H9 (cell line): Measurements from ENCODE around the gene EIF2AK2. TPM values are rescaled to one million over a fixed set of nuclear protein-coding genes. Genes with fewer than 3 reads are reported as not detected.

Experiments used
- DNase-seq: peaks from one replicate; pipeline ENCODE4 v3.0.0-alpha.2; 2017
- H2AFZ ChIP-seq: one replicate; pipeline ENCODE4 v1.6.1; 2013; ENCODE audit warnings: mild to moderate bottlenecking, low read length, control low read depth, moderate library complexity
- H2AK5ac ChIP-seq: 2 replicates; pipeline ENCODE4 v1.6.1; 2013; ENCODE audit warnings: low read length, control low read depth, mixed read lengths; ENCODE audit not compliant: insufficient read length
- H2BK120ac ChIP-seq: one replicate; pipeline ENCODE4 v1.6.1; 2013; ENCODE audit warnings: low read depth, mild to moderate bottlenecking, low read length, control low read depth, inconsistent platforms; ENCODE audit not compliant: poor library complexity, severe bottlenecking
- H2BK12ac ChIP-seq: 2 replicates; pipeline ENCODE4 v1.6.1; 2013; ENCODE audit warnings: low read length, control low read depth, mixed read lengths, low read depth; ENCODE audit not compliant: insufficient read length
- H2BK15ac ChIP-seq: 2 replicates; pipeline ENCODE4 v1.6.1; 2013; ENCODE audit warnings: low read depth, low read length, control low read depth
- H2BK20ac ChIP-seq: one replicate; pipeline ENCODE4 v1.6.1; 2013; ENCODE audit warnings: low read depth, mild to moderate bottlenecking, low read length, control low read depth, inconsistent platforms; ENCODE audit not compliant: poor library complexity, severe bottlenecking
- H2BK5ac ChIP-seq: 2 replicates; pipeline ENCODE4 v1.6.1; 2013; ENCODE audit warnings: low read length, control low read depth, mixed read lengths; ENCODE audit not compliant: insufficient read length
- H3K14ac ChIP-seq: 2 replicates; pipeline ENCODE4 v1.6.1; 2013; ENCODE audit warnings: low read length, control low read depth; ENCODE audit not compliant: insufficient read depth
- H3K18ac ChIP-seq: 2 replicates; pipeline ENCODE4 v1.6.1; 2013; ENCODE audit warnings: low read depth, mild to moderate bottlenecking, mixed read lengths, low read length, control low read depth; ENCODE audit not compliant: insufficient read length
- H3K23ac ChIP-seq: 2 replicates; pipeline ENCODE4 v1.6.1; 2013; ENCODE audit warnings: low read length, control low read depth, mixed read lengths, low read depth; ENCODE audit not compliant: insufficient read length
- H3K23me2 ChIP-seq: 2 replicates; pipeline ENCODE4 v1.6.1; 2013; ENCODE audit warnings: low read depth, mild to moderate bottlenecking, mixed read lengths, low read length, control low read depth; ENCODE audit not compliant: insufficient read length, poor library complexity, severe bottlenecking
- H3K27ac ChIP-seq: 2 replicates; pipeline ENCODE4 v1.5.1; 2013; ENCODE audit warnings: low read length, control low read depth, mixed read lengths, low read depth; ENCODE audit not compliant: insufficient read length
- H3K27me3 ChIP-seq: 2 replicates; pipeline ENCODE4 v1.6.1; 2013; ENCODE audit warnings: low read length, control low read depth, inconsistent platforms; ENCODE audit not compliant: insufficient read depth
- H3K4ac ChIP-seq: 2 replicates; pipeline ENCODE4 v1.6.1; 2013; ENCODE audit warnings: low read depth, mild to moderate bottlenecking, control low read depth, inconsistent platforms, low read length, moderate library complexity
- H3K4me1 ChIP-seq: 2 replicates; pipeline ENCODE4 v1.6.1; 2013; ENCODE audit warnings: low read length, control low read depth, inconsistent platforms; ENCODE audit not compliant: insufficient read depth
- H3K4me2 ChIP-seq: 2 replicates; pipeline ENCODE4 v1.6.1; 2013; ENCODE audit warnings: low read length, control low read depth, mixed read lengths; ENCODE audit not compliant: insufficient read length, insufficient read depth
- H3K56ac ChIP-seq: 2 replicates; pipeline ENCODE4 v1.6.1; 2013; ENCODE audit warnings: low read depth, mild to moderate bottlenecking, mixed read lengths, low read length, control low read depth; ENCODE audit not compliant: insufficient read length
- H3K79me1 ChIP-seq: 2 replicates; pipeline ENCODE4 v1.6.1; 2013; ENCODE audit warnings: low read depth, mild to moderate bottlenecking, moderate library complexity, low read length, control low read depth, inconsistent platforms; ENCODE audit not compliant: insufficient read depth, poor library complexity, severe bottlenecking
- H3K79me2 ChIP-seq: 2 replicates; pipeline ENCODE4 v1.6.1; 2013; ENCODE audit warnings: low read length, control low read depth, inconsistent platforms; ENCODE audit not compliant: insufficient read depth
- H3K9ac ChIP-seq: 2 replicates; pipeline ENCODE4 v1.6.1; 2013; ENCODE audit warnings: low read length, control low read depth, mixed read lengths; ENCODE audit not compliant: insufficient read length; ENCODE audit errors: extremely low read depth
- H3K9me3 ChIP-seq: one replicate; pipeline ENCODE4 v1.6.1; 2013; ENCODE audit warnings: low read depth, low read length, inconsistent platforms; ENCODE audit not compliant: control insufficient read depth
- H3T11ph ChIP-seq: one replicate; pipeline ENCODE4 v1.6.1; 2013; ENCODE audit warnings: mild to moderate bottlenecking, low read length, control low read depth, inconsistent platforms
- H4K20me1 ChIP-seq: one replicate; pipeline ENCODE4 v1.6.1; 2013; ENCODE audit not compliant: control insufficient read depth, insufficient read length, insufficient read depth
- H4K5ac ChIP-seq: 2 replicates; pipeline ENCODE4 v1.6.1; 2013; ENCODE audit warnings: low read depth, mild to moderate bottlenecking, mixed read lengths, low read length, control low read depth; ENCODE audit not compliant: insufficient read length
- H4K8ac ChIP-seq: replicated peaks from 2 replicates; pipeline ENCODE4 v1.6.1; 2013; ENCODE audit warnings: low read length, control low read depth, mixed read lengths, low read depth; ENCODE audit not compliant: insufficient read length
- H4K91ac ChIP-seq: 2 replicates; pipeline ENCODE4 v1.6.1; 2013; ENCODE audit warnings: low read depth, mild to moderate bottlenecking, moderate library complexity, mixed read lengths, low read length, control low read depth; ENCODE audit not compliant: insufficient read length
- H3K27ac Mint-ChIP-seq, 3 experiments: 2 replicates in 2 of 3; 3 replicates in 1 of 3; pipeline ENCODE4 v1.8.0; 2020 to 2021; ENCODE audit warnings: mixed read lengths in 3 of 3, mild to moderate bottlenecking in 1 of 3, moderate library complexity in 1 of 3
- H3K27me3 Mint-ChIP-seq: 2 replicates; pipeline ENCODE4 v1.8.0; 2021; ENCODE audit warnings: low read depth, mild to moderate bottlenecking, moderate library complexity, mixed read lengths
- H3K36me3 Mint-ChIP-seq, 3 experiments: 2 replicates in 2 of 3; 3 replicates in 1 of 3; pipeline ENCODE4 v1.8.0; 2020 to 2021; ENCODE audit warnings: low read depth in 3 of 3, mixed read lengths in 3 of 3; ENCODE audit not compliant: insufficient read depth in 1 of 3
- H3K4me1 Mint-ChIP-seq, 2 experiments: 2 replicates each; pipeline ENCODE4 v1.8.0; 2020; ENCODE audit warnings: mixed read lengths in 2 of 2
- H3K4me3 Mint-ChIP-seq, 2 experiments: 2 replicates in 1 of 2; 3 replicates in 1 of 2; pipeline ENCODE4 v1.8.0; 2020 to 2021; ENCODE audit warnings: mild to moderate bottlenecking in 2 of 2, mixed read lengths in 2 of 2, moderate library complexity in 1 of 2
- H3K9me3 Mint-ChIP-seq, 2 experiments: 2 replicates in 1 of 2; 3 replicates in 1 of 2; pipeline ENCODE4 v1.8.0; 2020; ENCODE audit warnings: mild to moderate bottlenecking in 2 of 2, mixed read lengths in 2 of 2, moderate library complexity in 1 of 2
- CTCF ChIP-seq: fragments of 200-600 bp; sonication (generic); conservative IDR thresholded peaks from 3 replicates; pipeline ENCODE4 v1.8.0; 2021; ENCODE audit warnings: antibody characterized with exemption, mild to moderate bottlenecking
- WGBS: extraction: QIAGEN DNeasy Blood & Tissue Kit; methylation state at CpG from one replicate; pipeline ENCODE4 v1.1.7; 2013; ENCODE audit warnings: missing lambda C conversion rate, low lambda C conversion rate, mixed read lengths; ENCODE audit not compliant: insufficient read length; ENCODE audit errors: extremely low coverage; 5-methylcytosine and 5-hydroxymethylcytosine counted together
- total RNA-seq: library from RNA; stranded (reverse); gene quantifications from 2 replicates; pipeline ENCODE4 v1.2.1, GENCODE V29; 2021

Gene EIF2AK2
- total RNA-seq, 1 experiment from 2014 or later: 55.7 TPM

- Histone ChIP-seq H4K5ac (no peak overlapping the region), H3K23me2 (no peaks in the 10 kb centered on the region), H2BK120ac (no peak overlapping the region), H3T11ph (no peak overlapping the region), H3K27me3 (no peaks in the 10 kb centered on the region), H3K79me1 (no peaks in the 10 kb centered on the region), H4K91ac (no peak overlapping the region), H2BK5ac (no peak overlapping the region), H3K56ac (no peak overlapping the region), H3K9me3 (no peaks in the 10 kb centered on the region), H3K27ac (no peak overlapping the region), H4K8ac (no peak overlapping the region), H2BK20ac (no peak overlapping the region), H3K79me2 (no peaks in the 10 kb centered on the region), H2AFZ (no peak overlapping the region), H2BK15ac (no peak overlapping the region), H3K4ac (no peak overlapping the region), H2AK5ac (no peak overlapping the region), H3K9ac (no peak overlapping the region), H2BK12ac (no peak overlapping the region), H3K14ac (no peak overlapping the region), H3K23ac (no peak overlapping the region), H4K20me1 (no peaks in the 10 kb centered on the region), H3K18ac (no peak overlapping the region), H3K4me2 (no peak overlapping the region), H3K4me1 (no peaks in the 10 kb centered on the region)
- no peaks in the 10 kb centered on the region for H3K9me3 Mint-ChIP-seq
- DNase-seq: no peak
- H3K27ac Mint-ChIP-seq: no peak overlapping the region
- peaks cover under 1 to 4% of the 10 kb centered on the region in 2 experiments; a peak in 3 of 4 replicates for H3K4me1 Mint-ChIP-seq
- H3K4me3 Mint-ChIP-seq: no peak overlapping the region
- H3K36me3 Mint-ChIP-seq: no peaks in the 10 kb centered on the region; a peak in 1 of 7 replicates
- no peaks in the 10 kb centered on the region for H3K27me3 Mint-ChIP-seq
- WGBS: no CpG with 5 or more reads among the region's 1 CpG
- no peak for TF ChIP-seq CTCF
Observed at GRCh38 chr2:37173741-37174140, 17.0 kb upstream of the EIF2AK2 start.
